A549 (cell line): ENCODE data around the gene BRSK2. TPM values are rescaled to one million over a fixed set of nuclear protein-coding genes. Genes with fewer than 3 reads are reported as not detected.
"Not testable (repeated sequence)": the region's sequence is repeated elsewhere in the genome, so short reads cannot be mapped to it uniquely, and the experiment has no call there.

ENCODE experiments used
- ATAC-seq, 2 experiments: fragments of 200-7000 bp in 1 of 2; fragments of >200 bp in 1 of 2; cut with Nextera tagmentation in 1 of 2; cut with Tn5 transposase in 1 of 2; 3 replicates each; pipeline versions ENCODE4 v1.8.0 to v1.9.1; 2018 to 2020; ENCODE audit warnings: mild to moderate bottlenecking in 1 of 2, moderate library complexity in 1 of 2
- CTCF ChIA-PET: fragments of 300-600 bp; sonication (Branson Sonifier 250); formaldehyde crosslinking; extraction: SDS; loops from one replicate; lab custom pipeline; 2021; ENCODE audit warnings: antibody characterized with exemption, inconsistent platforms; lab: Yijun Ruan, JAX
- POLR2A ChIA-PET: fragments of 350-600 bp; formaldehyde crosslinking; extraction: SDS; loops from one replicate; lab custom pipeline; 2021; ENCODE audit warnings: antibody characterized with exemption, inconsistent platforms; lab: Yijun Ruan, JAX
- DNase-seq, 2 experiments: peaks; one replicate each; pipeline versions ENCODE4 v3.0.0 to v3.0.0-alpha.2; 2011 to 2016; ENCODE audit warnings: low read depth in 1 of 2, low spot score in 1 of 2
- FAIRE-seq: peaks from 2 replicates; lab custom pipeline; 2011; peaks lifted over from hg19 to GRCh38; lab: Jason Lieb, UNC
- H3K27ac ChIP-seq, 2 experiments: fragments of >200 bp; sonication (Bioruptor Twin); formaldehyde crosslinking; 3 replicates each; pipeline ENCODE4 v1.5.1; 2016 to 2017
- H3K4me1 ChIP-seq: fragments of >200 bp; sonication (Bioruptor Twin); formaldehyde crosslinking; 3 replicates; pipeline ENCODE4 v1.6.1; 2016
- H3K4me2 ChIP-seq: fragments of >200 bp; sonication (Bioruptor Twin); formaldehyde crosslinking; 3 replicates; pipeline ENCODE4 v1.6.1; 2016
- H3K4me3 ChIP-seq: fragments of >200 bp; sonication (Bioruptor Twin); formaldehyde crosslinking; 3 replicates; pipeline ENCODE4 v1.5.1; 2016
- H3K9me3 ChIP-seq: fragments of >200 bp; sonication (Bioruptor Twin); formaldehyde crosslinking; 3 replicates; pipeline ENCODE4 v1.6.1; 2016
- CBX8 ChIP-seq: fragments of 200-600 bp; sonication (generic); IDR thresholded peaks from 2 replicates; pipeline ENCODE4 v1.6.1; 2016
- CHD4 ChIP-seq: fragments of 200-600 bp; sonication (generic); IDR thresholded peaks from 2 replicates; pipeline ENCODE4 v1.6.1; 2016; ENCODE audit warnings: antibody characterized with exemption, mild to moderate bottlenecking, borderline replicate concordance
- EHMT2 ChIP-seq: fragments of 200-600 bp; sonication (generic); IDR thresholded peaks from 2 replicates; pipeline ENCODE4 v1.6.1; 2016; ENCODE audit warnings: antibody characterized with exemption, low read depth, mild to moderate bottlenecking, moderate library complexity
- HDAC2 ChIP-seq: fragments of 200-600 bp; sonication (generic); IDR thresholded peaks from 2 replicates; pipeline ENCODE4 v1.6.1; 2016
- NFE2L2 ChIP-seq: fragments of 150-350 bp; conservative IDR thresholded peaks from 2 replicates; pipeline ENCODE4 v1.6.1; 2014; ENCODE audit warnings: low read length
- TFCP2L1 ChIP-seq: fragments of 250-450 bp; sonication (Bioruptor Pico); IDR thresholded peaks from 2 replicates; pipeline ENCODE4 v1.5.0; 2021; ENCODE audit warnings: mild to moderate bottlenecking
- ZNF302 ChIP-seq: fragments of 250-450 bp; sonication (Bioruptor Pico); IDR thresholded peaks from 2 replicates; pipeline ENCODE4 v1.9.0; 2021; ENCODE audit warnings: inconsistent platforms, mild to moderate bottlenecking, moderate library complexity
- ZSCAN20 ChIP-seq: fragments of 250-450 bp; sonication (Bioruptor Pico); IDR thresholded peaks from 2 replicates; pipeline ENCODE4 v1.8.0; 2022; ENCODE audit warnings: mild to moderate bottlenecking, moderate library complexity
- WGBS: methylation state at CpG from one replicate; pipeline ENCODE4 v1.1.6; 2017; ENCODE audit errors: missing lambda C conversion rate; 5-methylcytosine and 5-hydroxymethylcytosine counted together
- polyA plus RNA-seq, 4 experiments: library from polyadenylated mRNA; depleted of rRNA in 3 of 4; stranded (reverse); fragments of >200 nt; fragmentation: RNase III in 1 of 4; extraction: RNeasy Plus Mini Kit Qiagen cat#74134 plus additional on column Dnase treatment in 1 of 4; gene quantifications; 2 replicates in 3 of 4; 3 replicates in 1 of 4; pipeline ENCODE4 v1.2.3, GENCODE V29; 2011 to 2017
- TF ChIP-seq, protein P1 (sequence below): fragments of >200 bp; sonication (Bioruptor Twin); formaldehyde crosslinking; IDR thresholded peaks from 2 replicates; pipeline ENCODE4 v1.6.1; 2016
- TF ChIP-seq, protein P2 (sequence below): fragments of 150-350 bp; IDR thresholded peaks from 2 replicates; pipeline ENCODE4 v1.6.1; 2014; ENCODE audit warnings: low read depth, mild to moderate bottlenecking, low read length

The BRSK2 gene
- polyA plus RNA-seq, 2 of the 4 experiments (the other 2 are of a cell fraction): 3.8 to 10.1 TPM

DNA sequence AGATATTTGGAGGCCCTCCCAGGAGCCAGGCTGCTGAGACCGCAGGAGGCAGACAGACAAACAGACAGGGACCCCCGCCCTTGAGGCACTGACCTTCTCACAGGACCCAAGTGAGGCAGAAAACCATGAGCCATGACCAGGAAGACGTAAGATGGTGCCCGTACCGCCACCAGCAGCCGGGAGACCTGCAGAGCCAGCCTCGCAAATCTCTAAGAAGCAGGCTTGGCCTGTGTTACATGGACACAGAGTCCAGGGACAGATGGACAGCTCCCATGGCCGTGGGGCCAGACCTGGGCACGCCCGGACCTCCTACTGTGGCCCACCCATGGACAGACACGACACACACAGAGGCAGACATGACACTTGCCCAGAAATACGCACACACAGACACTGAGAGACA is 49.6 kb upstream of the BRSK2 start:
- Histone ChIP-seq H3K9me3 (no peaks in the 10 kb centered on the region), H3K4me2 (no peak overlapping the region), H3K27ac (no peak overlapping the region), H3K4me1 (peaks cover 9% of the 10 kb centered on the region), H3K4me3 (no peak overlapping the region)
- TF ChIP-seq ZNF302: no peak
- TF ChIP-seq CBX8: no peak
- FAIRE-seq: no peak
- CTCF ChIA-PET: no interaction called here
- POLR2A ChIA-PET: no interaction called here
- WGBS: 70% methylated on average over 11 of the region's 12 CpGs
- ATAC-seq: no peak
- no peak for DNase-seq

DNA sequence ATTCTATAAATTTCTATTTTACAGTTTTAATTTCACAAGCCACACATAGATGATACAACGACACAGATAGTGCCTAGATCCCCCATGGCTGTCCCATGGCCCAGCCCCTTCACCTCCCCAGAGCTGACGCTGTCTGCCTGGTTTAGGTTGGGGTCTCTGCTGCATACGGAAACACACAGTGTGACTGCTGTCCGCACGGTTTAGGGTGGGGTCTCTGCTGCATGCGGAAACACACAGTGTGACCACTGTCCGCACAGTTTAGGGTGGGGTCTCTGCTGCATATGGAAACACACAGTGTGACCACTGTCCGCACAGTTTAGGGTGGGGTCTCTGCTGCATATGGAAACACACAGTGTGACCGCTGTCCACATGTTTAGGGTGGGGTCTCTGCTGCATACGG is 48.5 kb upstream of the BRSK2 start:
- H3K9me3 ChIP-seq, H3K27ac ChIP-seq, H3K4me3 ChIP-seq, CTCF ChIA-PET, H3K4me1 ChIP-seq, ATAC-seq, H3K4me2 ChIP-seq, DNase-seq, POLR2A ChIA-PET, FAIRE-seq: not testable (repeated sequence)
- 77% methylated on average over 8 of the region's 10 CpGs for WGBS

DNA sequence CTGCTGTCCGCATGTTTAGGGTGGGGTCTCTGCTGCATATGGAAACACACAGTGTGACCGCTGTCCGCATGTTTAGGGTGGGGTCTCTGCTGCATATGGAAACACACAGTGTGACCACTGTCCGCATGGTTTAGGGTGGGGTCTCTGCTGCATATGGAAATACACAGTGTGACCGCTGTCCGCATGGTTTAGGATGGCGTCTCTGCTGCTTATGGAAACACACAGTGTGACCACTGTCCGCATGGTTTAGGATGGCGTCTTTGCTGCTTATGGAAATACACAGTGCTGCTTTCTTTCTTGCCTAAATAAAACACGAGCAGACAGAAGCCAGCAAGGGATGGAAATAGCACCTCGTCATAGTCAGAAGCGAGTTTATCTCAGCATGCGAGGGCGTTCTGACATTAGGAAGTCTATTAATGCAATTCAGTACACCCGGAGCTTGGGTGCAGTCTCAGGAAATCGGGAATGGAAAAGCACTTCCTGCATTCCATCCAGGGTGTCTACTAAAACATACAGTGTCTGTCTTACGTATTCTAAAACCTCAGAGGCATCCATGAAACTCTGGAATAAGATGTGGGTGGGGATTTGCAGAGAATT is 47.7 kb upstream of the BRSK2 start:
- H3K4me3 ChIP-seq: no peak overlapping the region
- no peaks in the 10 kb centered on the region for H3K9me3 ChIP-seq
- ChIA-PET POLR2A (interaction anchor here (1.9 kb wide), 1 partner anchor 9 kb away, joined by 11 read pairs; no protein-coding TSS in a partner anchor), CTCF (no interaction called here)
- H3K4me1 ChIP-seq: no peaks in the 10 kb centered on the region
- FAIRE-seq: no peak
- no peak overlapping the region for H3K27ac ChIP-seq
- peak overlapping the region; percentile 34 for H3K4me2 ChIP-seq
- ATAC-seq: peak; percentile 64 to 66
- peak; percentile 17 to 68 for DNase-seq
- TF ChIP-seq CHD4: 0 out of 2 replicates have a peak, but pooled peaks have one; percentile 29
- TF ChIP-seq, protein P1, sequence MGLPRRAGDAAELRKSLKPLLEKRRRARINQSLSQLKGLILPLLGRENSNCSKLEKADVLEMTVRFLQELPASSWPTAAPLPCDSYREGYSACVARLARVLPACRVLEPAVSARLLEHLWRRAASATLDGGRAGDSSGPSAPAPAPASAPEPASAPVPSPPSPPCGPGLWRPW: no peak
- TF ChIP-seq, protein P2, sequence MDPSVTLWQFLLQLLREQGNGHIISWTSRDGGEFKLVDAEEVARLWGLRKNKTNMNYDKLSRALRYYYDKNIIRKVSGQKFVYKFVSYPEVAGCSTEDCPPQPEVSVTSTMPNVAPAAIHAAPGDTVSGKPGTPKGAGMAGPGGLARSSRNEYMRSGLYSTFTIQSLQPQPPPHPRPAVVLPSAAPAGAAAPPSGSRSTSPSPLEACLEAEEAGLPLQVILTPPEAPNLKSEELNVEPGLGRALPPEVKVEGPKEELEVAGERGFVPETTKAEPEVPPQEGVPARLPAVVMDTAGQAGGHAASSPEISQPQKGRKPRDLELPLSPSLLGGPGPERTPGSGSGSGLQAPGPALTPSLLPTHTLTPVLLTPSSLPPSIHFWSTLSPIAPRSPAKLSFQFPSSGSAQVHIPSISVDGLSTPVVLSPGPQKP: no peak
- WGBS: 38% methylated on average over 17 of the region's 17 CpGs

DNA sequence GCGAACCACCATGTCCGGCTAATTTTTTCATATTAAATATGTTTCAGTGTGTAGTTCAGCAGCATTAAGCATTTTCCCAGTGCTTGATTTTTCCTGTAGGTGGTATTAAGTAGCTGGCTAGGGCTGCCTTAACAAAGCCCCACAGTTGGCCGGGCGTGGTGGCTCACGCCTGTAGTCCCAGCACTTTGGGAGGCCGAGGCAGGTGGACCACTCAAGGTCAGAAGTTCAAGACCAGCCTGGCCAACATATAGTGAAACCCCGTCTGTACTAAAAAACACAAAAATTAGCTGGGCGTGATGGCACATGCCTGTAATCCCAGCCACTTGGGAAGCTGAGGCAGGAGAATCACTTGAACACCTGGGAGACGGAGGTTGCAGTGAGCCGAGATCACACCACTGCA is 46.8 kb upstream of the BRSK2 start:
- H3K9me3 ChIP-seq: no peaks in the 10 kb centered on the region
- DNase-seq (no peak), ATAC-seq (no peak), FAIRE-seq (no peak)
- no peak overlapping the region for H3K4me3 ChIP-seq
- POLR2A ChIA-PET: interaction anchor here (1.9 kb wide), 1 partner anchor 8 kb away, joined by 11 read pairs; no protein-coding TSS in a partner anchor
- no peak overlapping the region for H3K4me2 ChIP-seq
- CTCF ChIA-PET: interaction anchor here (0.7 to 1.0 kb wide), 3 partner anchors 39 to 204 kb away, joined by 3 read pairs; partner anchors contain the start of gene BRSK2
- H3K27ac ChIP-seq: no peak overlapping the region
- no peaks in the 10 kb centered on the region for H3K4me1 ChIP-seq
- no peak for TF ChIP-seq EHMT2
- TF ChIP-seq, all 56 proteins: peak for 0
- 84% methylated on average over 10 of the region's 10 CpGs for WGBS

DNA sequence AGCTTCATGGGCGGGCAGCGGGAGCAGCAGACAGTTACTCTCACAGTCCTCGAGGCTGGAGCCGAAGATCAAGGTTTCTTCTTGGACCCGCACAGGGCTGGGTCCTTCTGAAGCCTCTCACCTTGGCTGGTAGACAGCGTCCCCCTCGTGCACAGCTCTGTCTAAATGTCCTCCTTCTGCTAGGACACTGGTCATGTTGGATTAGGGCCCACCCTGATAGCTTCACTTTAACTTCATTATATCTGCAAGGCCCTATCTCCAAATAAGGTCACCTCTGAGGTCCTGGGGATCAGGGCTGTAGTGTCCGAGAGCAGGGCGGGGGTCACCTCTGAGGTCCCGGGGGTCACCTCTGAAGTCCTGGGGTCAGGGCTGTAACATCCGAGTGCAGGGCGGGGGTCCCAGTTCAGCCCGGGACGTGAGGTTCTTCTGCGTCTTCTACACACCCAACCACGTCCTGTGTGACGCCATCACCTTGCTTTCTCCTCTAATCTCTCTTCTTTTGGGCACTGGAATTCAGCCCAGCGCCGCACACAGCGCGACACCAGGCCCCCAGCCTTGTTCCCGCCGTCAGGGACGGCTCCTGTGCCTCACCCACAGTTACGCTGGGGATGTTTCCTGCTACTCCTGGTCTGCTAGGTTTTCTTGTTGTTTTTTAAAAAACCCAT is 46.2 kb upstream of the BRSK2 start:
- CTCF ChIA-PET: interaction anchor here (0.7 to 1.0 kb wide), 3 partner anchors 38 to 203 kb away, joined by 3 read pairs; partner anchors contain the start of gene BRSK2
- H3K27ac ChIP-seq: no peak overlapping the region
- H3K4me3 ChIP-seq: no peak overlapping the region
- no peaks in the 10 kb centered on the region for H3K4me1 ChIP-seq
- POLR2A ChIA-PET: interaction anchor here (1.9 kb wide), 1 partner anchor 8 kb away, joined by 11 read pairs; no protein-coding TSS in a partner anchor
- H3K9me3 ChIP-seq: no peaks in the 10 kb centered on the region
- TF ChIP-seq HDAC2 (no peak), EHMT2 (no peak), ZSCAN20 (no peak), TFCP2L1 (CRISPR knock-in tag) (no peak), NFE2L2 (no peak)
- no peak for FAIRE-seq
- no peak for ATAC-seq
- no peak for DNase-seq
- 81% methylated on average over 25 of the region's 25 CpGs for WGBS
- H3K4me2 ChIP-seq: no peak overlapping the region
